Left ventricle myocardium inferior (tissue), 1 donor: ENCODE measurements around the gene OR6P1. TPM values are rescaled to one million over a fixed set of nuclear protein-coding genes. Genes with fewer than 3 reads are reported as not detected.

Experiments
- DNase-seq: peaks from one replicate; pipeline ENCODE4 v3.0.0-alpha.2; 2020
- H3K27ac ChIP-seq: fragments of 200-600 bp; replicated peaks from 2 replicates; pipeline ENCODE4 v1.8.0; 2021
- H3K27me3 ChIP-seq: fragments of 200-600 bp; 2 replicates; pipeline ENCODE4 v1.8.0; 2021; ENCODE audit warnings: low read depth
- H3K36me3 ChIP-seq: fragments of 200-600 bp; 2 replicates; pipeline ENCODE4 v1.8.0; 2021
- H3K4me1 ChIP-seq: fragments of 200-600 bp; 2 replicates; pipeline ENCODE4 v1.8.0; 2021
- H3K4me3 ChIP-seq: fragments of 200-600 bp; 2 replicates; pipeline ENCODE4 v1.8.0; 2021; ENCODE audit warnings: mild to moderate bottlenecking, moderate library complexity
- H3K9me3 ChIP-seq: fragments of 200-600 bp; replicated peaks from 2 replicates; pipeline ENCODE4 v1.8.0; 2021
- CTCF ChIP-seq: fragments of 200-600 bp; IDR thresholded peaks from 2 replicates; pipeline ENCODE4 v1.8.0; 2021; ENCODE audit warnings: antibody characterized with exemption, mild to moderate bottlenecking, borderline replicate concordance
- intact Hi-C: fragments of 100-400 bp; cut with micrococcal nuclease; formaldehyde crosslinking; loops from one replicate; pipeline ENCODE4 v1.11.0; 2022
- total RNA-seq: library from RNA; stranded (reverse); fragmentation: NEBNext Ultra II Directional; extraction: Animal tissue kit (Norgen Biotek cat#: 25700); gene quantifications from one replicate; pipeline ENCODE4 v1.2.1, GENCODE V29; 2021
- donor health status: DM: no; HTN: yes; CAD: no; lungs with severe emphysema.

The OR6P1 gene
- total RNA-seq, 1 donor from 2014 or later, result not detected

GRCh38 chr1:158600735-158601134 is 30.4 kb upstream of the OR6P1 start:
- Histone ChIP-seq H3K9me3 (peaks cover 47% of the 10 kb centered on the region), H3K4me1 (no peaks in the 10 kb centered on the region), H3K27me3 (no peaks in the 10 kb centered on the region), H3K36me3 (no peaks in the 10 kb centered on the region), H3K4me3 (no peak overlapping the region), H3K27ac (no peak overlapping the region)
- TF ChIP-seq CTCF, result no peak
- no peak for DNase-seq
- intact Hi-C loops, result no loop called here

DNA sequence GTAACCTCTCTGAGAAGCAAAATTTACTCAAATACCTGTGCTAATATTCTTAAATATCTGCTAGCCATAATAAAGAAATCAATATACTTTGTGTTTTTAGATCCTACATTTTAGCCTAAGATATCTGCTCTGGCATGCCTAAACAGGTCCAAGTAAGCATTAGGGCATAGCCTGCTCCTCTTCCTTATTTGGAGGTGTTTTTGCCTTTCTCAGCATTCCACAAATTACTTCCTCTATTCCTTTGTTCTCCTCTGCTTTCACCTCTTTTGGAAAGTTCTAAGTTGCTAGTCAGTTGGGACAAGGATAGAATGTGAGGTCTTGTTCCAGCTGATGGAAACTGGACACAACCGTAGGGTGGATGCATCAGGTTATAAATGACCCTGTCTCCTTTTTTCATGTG is 16.6 kb upstream of the OR6P1 start:
- no peak for TF ChIP-seq CTCF
- intact Hi-C loops, result no loop called here
- Histone ChIP-seq H3K9me3 (peaks cover 23% of the 10 kb centered on the region), H3K4me3 (no peak overlapping the region), H3K36me3 (no peaks in the 10 kb centered on the region), H3K27me3 (no peaks in the 10 kb centered on the region), H3K27ac (no peak overlapping the region), H3K4me1 (no peaks in the 10 kb centered on the region)
- DNase-seq, result no peak

DNA sequence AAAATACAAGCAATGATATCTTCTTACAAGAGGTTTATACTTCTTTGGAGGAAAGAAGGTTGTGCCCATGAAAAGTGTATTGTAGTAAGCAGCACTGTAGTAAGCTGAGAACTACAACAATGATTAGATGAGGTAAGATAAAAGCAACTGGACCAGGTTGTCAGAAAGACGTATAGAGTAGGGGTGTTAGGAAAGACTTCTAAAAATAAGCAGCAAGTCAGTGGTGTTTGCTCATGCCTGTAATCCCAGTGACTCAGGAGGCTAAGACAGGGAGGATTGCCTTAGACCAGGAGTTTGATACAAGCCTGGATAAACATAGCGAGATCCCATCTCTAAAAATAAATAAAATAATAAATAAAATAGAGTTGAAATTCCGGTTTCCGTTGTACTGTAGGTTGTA is 13.6 kb upstream of the OR6P1 start:
- intact Hi-C loops, result no loop called here
- DNase-seq, result no peak
- Histone ChIP-seq H3K4me3 (no peak overlapping the region), H3K4me1 (no peaks in the 10 kb centered on the region), H3K27ac (no peak overlapping the region), H3K9me3 (peaks cover 21% of the 10 kb centered on the region), H3K36me3 (no peaks in the 10 kb centered on the region), H3K27me3 (no peaks in the 10 kb centered on the region)
- TF ChIP-seq CTCF, result no peak

GRCh38 chr1:158579733-158580132 is 9.4 kb upstream of the OR6P1 start, which contains the start of gene OR10X1:
TSS of gene OR10X1 (minus strand) at chr1:158579899. CDS start at chr1:158579899, 0 bp downstream.
- Histone ChIP-seq H3K4me3 (no peak within 1 kb of the TSS), H3K9me3 (no peaks in the 10 kb centered on the region), H3K27me3 (no peaks in the 10 kb centered on the region), H3K36me3 (no peaks in the 10 kb centered on the region), H3K4me1 (no peaks in the 10 kb centered on the region), H3K27ac (no peak within 1 kb of the TSS)
- TF ChIP-seq CTCF, result no peak
- intact Hi-C loops, result no loop called here
- DNase-seq, result no peak

- no peak for DNase-seq
- TF ChIP-seq CTCF, result no peak
Measured at GRCh38 chr1:158577561-158577960, 7.2 kb upstream of the OR6P1 start.

DNA sequence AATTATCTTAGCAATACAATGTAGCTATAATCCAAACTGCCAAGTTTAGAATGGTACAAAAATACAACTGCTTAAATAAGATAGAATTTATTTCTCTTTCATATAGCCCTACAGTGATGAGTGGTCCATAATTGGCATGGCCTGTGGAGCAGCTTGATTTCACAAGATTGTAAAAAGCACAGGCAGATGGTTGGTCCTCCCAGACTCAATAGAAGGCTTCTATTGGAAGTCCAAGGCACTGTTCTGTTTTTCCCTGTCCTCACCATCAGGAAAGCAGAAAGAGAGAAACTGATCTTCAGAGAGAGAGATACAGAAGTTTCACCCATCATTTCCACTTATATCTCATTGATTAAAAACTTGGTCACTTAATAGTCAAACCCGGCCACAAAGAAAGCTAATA is 1.8 kb upstream of the OR6P1 start:
- no peak overlapping the region for H3K27ac ChIP-seq
- intact Hi-C loops, result no loop called here
- H3K4me1 ChIP-seq, result no peaks in the 10 kb centered on the region
- no peak for DNase-seq
- no peaks in the 10 kb centered on the region for H3K36me3 ChIP-seq
- H3K27me3 ChIP-seq, result no peaks in the 10 kb centered on the region
- H3K4me3 ChIP-seq, result no peak overlapping the region
- TF ChIP-seq CTCF, result no peak
- H3K9me3 ChIP-seq, result peaks cover 3% of the 10 kb centered on the region

More at GRCh38 chr1:158577561-158577960, 7.2 kb upstream of the OR6P1 start:
- Histone ChIP-seq H3K36me3 (no peaks in the 10 kb centered on the region), H3K4me1 (no peaks in the 10 kb centered on the region), H3K4me3 (no peak overlapping the region), H3K9me3 (no peaks in the 10 kb centered on the region), H3K27ac (no peak overlapping the region), H3K27me3 (no peaks in the 10 kb centered on the region)
- intact Hi-C loops, result no loop called here
